Loucy (cell line): ENCODE data around the gene CR2.
"Not testable (repeated sequence)": the region's sequence is repeated elsewhere in the genome, so short reads cannot be mapped to it uniquely, and the experiment has no call there.

ENCODE experiments used
- CTCF ChIP-seq: fragments of 200-600 bp; sonication (generic); conservative IDR thresholded peaks from 2 replicates; pipeline ENCODE4 v1.5.1; 2014; ENCODE audit warnings: mild to moderate bottlenecking, antibody characterized with exemption, low read length
- EZH2phosphoT487 ChIP-seq: fragments of 200-600 bp; IDR thresholded peaks from 2 replicates; pipeline ENCODE4 v1.6.1; 2018; ENCODE audit warnings: antibody characterized with exemption, mild to moderate bottlenecking, moderate library complexity, borderline replicate concordance

GRCh38 chr1:207436746-207437145 is 17.4 kb upstream of the CR2 start:
- not testable (repeated sequence) for TF ChIP-seq CTCF, EZH2phosphoT487
